ENCODE data around the gene ZNF277. TPM values are rescaled to one million over a fixed set of nuclear protein-coding genes. Genes with fewer than 3 reads are reported as not detected.

ZNF277 gene
- total RNA-seq, 8 experiments from 2014 or later, result 20.7 to 29.9 (median 28.0) TPM

DNA sequence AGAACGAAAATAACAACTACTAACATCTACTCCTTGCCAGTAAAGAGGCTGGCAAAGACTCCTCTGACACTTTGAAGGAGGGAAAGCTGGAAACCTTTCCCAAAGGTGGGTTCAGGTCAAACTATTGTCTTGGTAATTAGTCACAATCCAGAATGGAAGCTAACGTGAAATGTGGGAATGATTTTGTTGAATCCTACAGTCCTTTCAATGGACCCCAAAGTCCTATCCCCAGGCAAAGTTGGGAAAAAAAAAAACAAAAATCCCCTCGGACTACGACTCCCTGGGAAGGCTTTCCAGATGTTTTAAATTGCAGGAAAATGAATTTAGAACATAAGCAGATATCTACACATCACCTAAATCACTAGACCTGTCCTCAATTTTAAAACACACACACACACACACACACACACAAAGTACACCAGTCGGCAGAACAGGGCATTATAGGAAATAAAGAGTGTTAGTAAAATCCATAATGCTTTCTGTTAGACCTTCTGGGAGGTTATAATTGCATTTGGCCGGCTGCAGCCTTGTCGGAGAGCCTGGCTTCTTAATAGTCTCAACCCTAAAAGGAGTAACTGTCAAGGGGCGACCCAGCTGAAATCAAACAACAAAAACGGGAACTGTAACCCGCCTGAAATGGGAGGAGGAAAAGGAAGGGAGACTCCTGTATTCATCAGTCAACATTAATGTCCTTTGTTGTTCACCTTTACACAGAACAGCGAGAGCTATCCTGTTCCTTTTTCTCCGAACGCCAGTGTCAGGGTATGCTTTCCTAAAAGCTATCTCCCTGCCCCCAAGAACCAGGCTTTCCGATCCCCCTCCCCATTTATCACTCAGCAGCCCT, 1.8 kb upstream of the ZNF277 start:
- 0 to 2% (median 0%) methylated on average over 1 to 10 of the region's 14 CpGs; no CpG with 5 or more reads in 1 of the 10 experiments for WGBS, 10 experiments
- in situ Hi-C loops (cut with MboI; ENCODE audit: low pct_unique_long_range_greater_than_20kb in 2 of 9, low sequenced_read_pairs in 9 of 9, unreplicated experiment in 9 of 9), result loop anchor here in 3 of 9 experiments (25.0 kb wide), 2 partner anchors 183 to 208 kb away; no protein-coding TSS in a partner anchor
- ATAC-seq (replicated peaks in 6 of 8), result no peak
- Histone ChIP-seq H3K4me1 (replicated peaks in 1 of 2) (peaks cover 0 to 5% of the 10 kb centered on the region in 2 donors), H3K4me3 (peak overlapping the region; percentile 64 to 98 (median 82)), H3K27ac (peak overlapping the region in 1 of 2 donors; percentile 70)

DNA sequence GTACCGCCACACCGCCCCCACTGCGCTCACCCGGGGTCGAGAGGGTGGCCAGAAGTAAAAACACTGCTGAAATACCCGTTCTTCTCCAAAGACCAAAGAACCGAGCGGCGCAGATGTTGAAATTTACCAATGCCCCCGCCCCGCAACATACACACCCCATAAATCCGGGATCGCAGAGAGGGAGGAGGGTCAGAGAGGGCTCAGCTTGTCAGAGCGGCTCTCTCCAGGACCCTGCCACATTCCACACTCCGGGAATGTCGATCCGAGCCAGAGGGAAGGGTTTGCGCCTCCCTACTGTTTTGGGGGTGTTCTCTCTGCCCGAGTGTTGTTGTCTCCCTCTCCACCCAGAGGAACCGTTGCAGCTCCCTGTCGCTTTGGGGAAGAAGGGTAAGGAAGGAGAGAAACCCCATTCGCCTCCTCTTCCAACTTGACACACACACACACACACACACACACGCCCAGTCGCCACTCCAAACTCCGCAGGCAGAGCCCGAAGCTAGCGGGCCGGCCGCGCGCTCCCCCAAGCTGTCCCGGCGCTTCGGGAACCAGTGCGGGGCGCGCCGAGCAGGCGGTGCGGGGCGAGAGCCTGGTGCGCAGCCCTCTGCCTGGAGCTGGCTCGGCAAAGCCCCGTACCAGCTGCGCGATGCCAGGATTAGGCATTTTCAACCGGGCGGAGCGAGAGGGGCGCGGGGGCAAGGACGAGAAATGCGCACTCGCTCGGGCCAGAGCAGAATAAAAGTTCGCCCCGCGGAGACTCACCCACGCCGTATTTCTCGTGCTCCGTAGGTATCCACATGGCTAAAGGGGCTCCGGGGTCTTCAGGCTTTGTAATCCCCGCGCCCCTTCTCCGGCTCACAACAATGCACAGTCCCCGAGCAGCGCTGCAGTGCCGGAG, 905 bp upstream of the ZNF277 start:
- H3K27ac ChIP-seq, result peak overlapping the region; percentile 21 to 70
- WGBS, 10 experiments, result 0 to 1% (median 0%) methylated on average over 2 to 38 of the region's 69 CpGs; no CpG with 5 or more reads in 5 of the 10 experiments
- peak; percentile 7 to 39 (median 30) for ATAC-seq (replicated peaks in 6 of 8)
- in situ Hi-C loops (cut with MboI; ENCODE audit: low pct_unique_long_range_greater_than_20kb in 2 of 9, low sequenced_read_pairs in 9 of 9, unreplicated experiment in 9 of 9), result loop anchor here in 3 of 9 experiments (25.0 kb wide), 2 partner anchors 182 to 207 kb away; no protein-coding TSS in a partner anchor
- H3K4me3 ChIP-seq, result peak overlapping the region; percentile 64 to 98 (median 82)
- H3K4me1 ChIP-seq (replicated peaks in 1 of 2), result peaks cover 0 to 5% of the 10 kb centered on the region in 2 donors

DNA sequence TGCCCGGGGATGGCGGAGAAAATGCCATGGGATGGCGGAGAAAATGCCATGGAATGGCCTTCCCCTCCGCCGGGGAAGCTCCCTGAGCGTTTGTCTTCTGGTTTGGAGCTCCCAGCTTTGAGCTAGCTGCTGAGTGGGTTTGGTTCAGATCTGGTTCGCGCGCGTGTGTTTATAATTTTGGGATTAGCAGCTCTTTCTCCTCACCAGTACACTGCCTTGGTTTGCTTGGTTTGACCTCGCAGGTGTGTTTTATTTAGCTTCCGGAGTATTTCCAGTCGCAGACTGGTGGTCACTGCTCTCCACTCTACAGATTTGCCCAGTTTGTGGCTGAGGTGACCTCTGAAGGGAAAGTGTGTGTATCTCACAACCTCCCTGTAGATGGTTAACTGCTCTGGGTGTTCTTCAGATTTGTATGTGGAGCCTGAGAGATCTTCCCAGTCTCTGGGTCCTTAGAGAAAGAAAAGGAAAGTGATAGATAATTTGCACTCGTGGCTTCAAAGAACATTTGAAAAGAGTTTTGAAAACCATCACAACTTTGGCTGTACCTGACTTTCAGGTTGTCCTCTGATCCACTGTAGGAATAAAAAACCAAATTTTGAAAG, 597 bp downstream of the ZNF277 start:
- Histone ChIP-seq H3K27ac (peak overlapping the region; percentile 42 to 50), H3K4me1 (replicated peaks in 1 of 2) (peaks cover 0 to 5% of the 10 kb centered on the region in 2 donors), H3K4me3 (peak overlapping the region; percentile 64 to 98 (median 82))
- WGBS, 10 experiments, result 0 to 20% (median 3%) methylated on average over 1 to 13 of the region's 14 CpGs; no CpG with 5 or more reads in 3 of the 10 experiments
- in situ Hi-C loops (cut with MboI; ENCODE audit: low pct_unique_long_range_greater_than_20kb in 2 of 9, low sequenced_read_pairs in 9 of 9, unreplicated experiment in 9 of 9), result loop anchor here in 3 of 9 experiments (25.0 kb wide), 2 partner anchors 180 to 205 kb away; no protein-coding TSS in a partner anchor
- peak in 3 of 8 experiments; percentile 2 to 3 (median 2) for ATAC-seq (replicated peaks in 6 of 8)

DNA sequence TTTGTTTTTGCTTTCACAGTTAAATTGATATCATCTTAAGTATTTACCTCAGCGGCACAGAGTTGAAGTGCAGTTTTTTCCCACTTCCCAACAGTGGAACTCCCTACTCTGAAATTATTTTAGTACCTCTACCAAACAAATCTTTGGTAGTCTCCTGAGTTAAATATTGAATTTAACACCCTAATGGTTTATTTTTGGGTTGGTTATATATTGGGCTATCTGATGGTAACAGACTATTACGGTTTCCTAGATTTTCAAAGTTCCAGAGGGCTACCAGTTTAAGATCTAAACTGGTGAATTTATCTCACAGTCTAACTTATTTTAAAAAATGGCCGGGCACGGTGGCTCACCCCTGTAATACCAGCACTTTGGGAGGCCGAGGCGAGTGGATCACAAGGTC, 1.3 kb downstream of the ZNF277 start:
- WGBS, 10 experiments, result 60 to 100% (median 100%) methylated on average over 1 to 4 of the region's 6 CpGs; no CpG with 5 or more reads in 3 of the 10 experiments
- in situ Hi-C loops (cut with MboI; ENCODE audit: low pct_unique_long_range_greater_than_20kb in 2 of 9, low sequenced_read_pairs in 9 of 9, unreplicated experiment in 9 of 9), result loop anchor here in 3 of 9 experiments (25.0 kb wide), 2 partner anchors 180 to 205 kb away; no protein-coding TSS in a partner anchor
- H3K27ac ChIP-seq, result no peak overlapping the region
- ATAC-seq (replicated peaks in 6 of 8), result no peak
- H3K4me3 ChIP-seq, result peak overlapping the region in 1 of 5 donors; percentile 98
- peaks cover 0 to 5% of the 10 kb centered on the region in 2 donors for H3K4me1 ChIP-seq (replicated peaks in 1 of 2)

DNA sequence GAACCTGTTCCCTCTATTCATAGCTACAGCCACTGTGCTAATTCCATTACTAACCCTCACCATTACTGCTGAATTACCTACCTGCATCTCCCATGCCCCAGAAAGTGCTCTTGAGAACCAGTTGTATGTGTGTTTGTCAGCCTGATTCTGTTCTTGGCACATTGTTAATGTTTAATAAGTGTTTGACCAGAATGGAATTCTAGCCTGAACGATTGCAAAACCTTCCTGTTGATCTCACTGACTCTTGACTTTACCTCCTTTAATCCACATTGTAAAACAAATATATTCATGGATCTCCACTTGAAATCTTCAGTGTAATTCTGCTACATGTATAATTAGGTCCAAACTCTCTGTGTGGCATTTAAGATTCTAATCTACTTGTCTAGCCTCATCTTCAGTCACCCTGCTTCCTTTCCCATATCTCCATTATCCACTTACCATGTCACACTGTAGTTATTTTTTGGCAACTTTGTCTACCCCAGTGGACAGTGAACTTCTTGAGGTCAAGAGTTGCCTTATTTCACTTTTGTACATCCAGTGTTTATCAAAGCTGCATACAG, 4.9 kb downstream of the ZNF277 start:
- peaks cover 3 to 8% of the 10 kb centered on the region in 2 donors for H3K4me1 ChIP-seq (replicated peaks in 1 of 2)
- in situ Hi-C loops (cut with MboI; ENCODE audit: low pct_unique_long_range_greater_than_20kb in 2 of 9, low sequenced_read_pairs in 9 of 9, unreplicated experiment in 9 of 9), result loop anchor here in 3 of 9 experiments (25.0 kb wide), 2 partner anchors 176 to 201 kb away; no protein-coding TSS in a partner anchor
- H3K4me3 ChIP-seq, result no peak overlapping the region
- WGBS, 10 experiments, result 0 to 100% (median 61%) methylated on average over 1 of the region's 1 CpG; no CpG with 5 or more reads in 2 of the 10 experiments
- ATAC-seq (replicated peaks in 6 of 8), result no peak
- H3K27ac ChIP-seq, result no peak overlapping the region

DNA sequence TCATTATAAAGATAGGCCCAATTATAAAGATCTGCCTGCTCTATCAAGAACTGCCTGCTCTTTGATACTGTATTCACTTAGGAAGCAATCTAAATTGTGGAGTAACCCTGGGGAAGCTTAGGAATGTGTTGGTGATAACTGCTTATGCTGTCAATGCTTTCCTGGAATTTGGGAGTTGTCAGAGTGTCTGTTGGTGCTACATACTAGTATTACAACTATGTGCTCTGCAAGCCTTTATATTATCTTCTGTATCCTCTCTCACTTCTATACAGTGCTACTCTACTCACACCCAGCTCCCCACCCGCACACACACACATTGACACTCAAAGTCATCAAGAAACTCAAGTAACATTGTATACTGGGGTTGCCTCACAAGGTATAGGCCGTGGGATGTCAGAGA, 6.1 kb downstream of the ZNF277 start:
- Histone ChIP-seq H3K4me3 (no peak overlapping the region), H3K27ac (no peak overlapping the region), H3K4me1 (replicated peaks in 1 of 2) (peaks cover under 1 to 8% of the 10 kb centered on the region in 2 donors)
- in situ Hi-C loops (cut with MboI; ENCODE audit: low pct_unique_long_range_greater_than_20kb in 2 of 9, low sequenced_read_pairs in 9 of 9, unreplicated experiment in 9 of 9), result loop anchor here in 3 of 9 experiments (25.0 kb wide), 2 partner anchors 175 to 200 kb away; no protein-coding TSS in a partner anchor
- ATAC-seq (replicated peaks in 6 of 8), result peak in 4 of 8 experiments; percentile 23 to 50 (median 48)
- WGBS, 10 experiments, result 40 to 100% (median 100%) methylated on average over 1 to 2 of the region's 2 CpGs; no CpG with 5 or more reads in 5 of the 10 experiments

DNA sequence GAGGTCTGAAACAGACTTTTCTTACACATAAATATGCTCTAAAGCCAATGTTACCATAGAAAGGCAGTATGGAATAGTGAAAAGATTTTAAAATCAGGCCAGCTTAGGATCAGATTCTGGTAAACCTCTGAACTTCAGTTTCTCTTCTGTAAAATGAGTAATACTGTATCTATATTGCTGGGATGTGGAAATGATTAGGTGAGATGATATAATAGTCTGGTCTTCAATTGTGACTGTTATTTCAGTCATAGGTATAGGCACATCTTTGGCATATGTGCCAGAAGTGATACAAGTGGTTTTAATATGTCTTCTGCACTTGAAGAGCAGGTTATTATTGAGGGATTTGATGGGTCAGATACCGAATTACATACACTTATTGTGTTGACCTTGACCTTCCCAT, 7.2 kb downstream of the ZNF277 start:
- 63 to 100% (median 100%) methylated on average over 1 of the region's 1 CpG; no CpG with 5 or more reads in 2 of the 10 experiments for WGBS, 10 experiments
- H3K4me1 ChIP-seq (replicated peaks in 1 of 2), result peaks cover 0 to 8% of the 10 kb centered on the region in 2 donors
- no peak overlapping the region for H3K4me3 ChIP-seq
- H3K27ac ChIP-seq, result no peak overlapping the region
- in situ Hi-C loops (cut with MboI; ENCODE audit: low pct_unique_long_range_greater_than_20kb in 2 of 9, low sequenced_read_pairs in 9 of 9, unreplicated experiment in 9 of 9), result loop anchor here in 3 of 9 experiments (25.0 kb wide), 2 partner anchors 174 to 199 kb away; no protein-coding TSS in a partner anchor
- no peak for ATAC-seq (replicated peaks in 6 of 8)

DNA sequence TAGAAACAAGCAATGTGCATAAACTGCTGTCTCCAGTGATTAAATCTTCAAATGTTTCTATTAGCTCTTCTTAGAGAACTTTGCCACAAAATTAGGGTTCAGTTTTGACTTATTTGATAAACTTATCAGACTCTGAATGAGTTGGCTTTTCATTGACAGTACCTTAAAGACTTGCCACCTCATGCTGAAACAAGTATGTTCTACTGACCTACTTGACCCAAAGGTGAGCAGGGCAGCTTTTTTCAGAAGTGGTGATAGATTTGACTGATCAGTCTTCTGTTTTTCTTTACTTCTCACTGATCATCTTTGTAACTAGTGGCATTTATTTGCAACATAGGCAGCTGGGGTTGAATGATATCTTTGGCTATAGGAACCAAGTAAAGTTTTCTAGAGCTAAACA, 7.8 kb downstream of the ZNF277 start:
- Histone ChIP-seq H3K27ac (no peak overlapping the region), H3K4me1 (replicated peaks in 1 of 2) (peaks cover 0 to 8% of the 10 kb centered on the region in 2 donors), H3K4me3 (no peak overlapping the region)
- in situ Hi-C loops (cut with MboI; ENCODE audit: low pct_unique_long_range_greater_than_20kb in 2 of 9, low sequenced_read_pairs in 9 of 9, unreplicated experiment in 9 of 9), result loop anchor here in 3 of 9 experiments (25.0 kb wide), 2 partner anchors 173 to 198 kb away; no protein-coding TSS in a partner anchor
- no peak for ATAC-seq (replicated peaks in 6 of 8)

DNA sequence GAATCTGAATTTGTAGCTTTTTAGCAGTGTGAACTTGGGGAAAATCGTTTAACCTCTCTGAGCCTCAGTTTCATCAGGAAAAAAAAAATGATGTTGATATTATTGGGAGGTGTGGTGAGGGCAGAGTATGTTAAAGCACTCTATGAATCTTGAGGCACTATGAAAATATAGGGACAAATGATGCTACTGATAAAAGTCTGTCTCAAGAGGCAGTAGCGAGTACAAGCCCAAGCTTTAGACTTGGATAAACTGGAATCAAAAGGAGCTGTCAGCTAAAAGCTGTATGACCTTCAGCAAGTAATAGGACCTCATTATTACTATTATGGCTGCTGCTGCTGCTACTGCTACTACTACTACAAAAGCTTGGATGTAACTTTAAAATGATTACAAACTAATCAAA, 8.4 kb downstream of the ZNF277 start:
- Histone ChIP-seq H3K27ac (no peak overlapping the region), H3K4me1 (replicated peaks in 1 of 2) (peaks cover 0 to 8% of the 10 kb centered on the region in 2 donors), H3K4me3 (no peak overlapping the region)
- ATAC-seq (replicated peaks in 6 of 8), result peak in 2 of 8 experiments; percentile 27 to 52
- WGBS, 10 experiments, result 67 to 100% (median 82%) methylated on average over 1 to 2 of the region's 2 CpGs; no CpG with 5 or more reads in 1 of the 10 experiments
- in situ Hi-C loops (cut with MboI; ENCODE audit: low pct_unique_long_range_greater_than_20kb in 2 of 9, low sequenced_read_pairs in 9 of 9, unreplicated experiment in 9 of 9), result loop anchor here in 3 of 9 experiments (25.0 kb wide), 2 partner anchors 172 to 197 kb away; no protein-coding TSS in a partner anchor

DNA sequence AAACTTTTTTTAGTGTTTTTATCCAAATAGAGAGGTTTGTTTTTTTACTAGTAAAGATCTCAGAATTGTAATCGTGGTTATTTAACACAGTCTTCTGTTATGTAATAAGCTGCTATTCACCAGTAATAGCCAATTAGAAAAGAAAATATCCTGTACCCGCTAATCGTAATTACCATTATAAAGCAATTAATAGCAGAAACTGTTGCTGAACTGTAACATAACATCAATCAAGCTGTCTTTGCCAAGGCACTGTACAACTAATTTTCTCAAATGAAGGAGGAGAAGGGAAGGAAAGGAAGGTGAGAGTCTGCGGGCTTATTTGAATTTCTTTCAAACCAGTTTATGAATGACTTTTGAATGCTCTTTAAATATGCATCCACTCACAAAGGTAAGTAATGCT, 9.3 kb downstream of the ZNF277 start:
- no peak overlapping the region for H3K4me3 ChIP-seq
- 27 to 97% (median 63%) methylated on average over 2 to 4 of the region's 4 CpGs for WGBS, 10 experiments
- H3K4me1 ChIP-seq (replicated peaks in 1 of 2), result peaks cover 0 to 8% of the 10 kb centered on the region in 2 donors
- ATAC-seq (replicated peaks in 6 of 8), result no peak
- in situ Hi-C loops (cut with MboI; ENCODE audit: low pct_unique_long_range_greater_than_20kb in 2 of 9, low sequenced_read_pairs in 9 of 9, unreplicated experiment in 9 of 9), result loop anchor here in 3 of 9 experiments (25.0 kb wide), 2 partner anchors 172 to 197 kb away; no protein-coding TSS in a partner anchor
- no peak overlapping the region for H3K27ac ChIP-seq

DNA sequence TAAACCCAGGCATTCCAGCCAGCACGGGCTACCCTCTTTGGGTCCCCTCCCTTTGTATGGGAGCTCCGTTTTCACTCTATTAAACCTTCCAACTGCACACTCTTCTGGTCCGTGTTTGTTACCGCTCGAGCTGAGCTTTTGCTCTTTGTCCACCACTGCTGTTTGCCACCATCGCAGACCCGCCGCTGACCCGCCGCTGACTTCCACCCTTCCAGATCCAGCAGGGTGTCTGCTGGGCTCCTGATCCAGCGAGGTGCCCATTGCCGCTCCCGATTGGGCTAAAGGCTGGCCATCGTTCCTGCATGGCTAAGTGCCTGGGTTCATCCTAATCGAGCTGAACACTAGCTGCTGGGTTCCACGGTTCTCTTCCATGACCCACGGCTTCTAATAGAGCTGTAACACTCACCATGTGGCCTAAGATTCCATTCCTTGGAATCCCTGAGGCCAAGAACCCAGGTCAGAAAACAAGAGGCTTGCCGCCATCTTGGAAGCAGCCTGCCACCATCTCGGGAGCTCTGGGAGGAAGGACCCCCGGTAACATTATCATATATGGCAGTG, 14.5 kb downstream of the ZNF277 start:
- Histone ChIP-seq H3K4me1 (replicated peaks in 1 of 2) (no peaks in the 10 kb centered on the region), H3K4me3 (no peak overlapping the region), H3K27ac (no peak overlapping the region)
- WGBS, 10 experiments, result 74 to 100% (median 96%) methylated on average over 1 to 16 of the region's 20 CpGs; no CpG with 5 or more reads in 3 of the 10 experiments
- no peak for ATAC-seq (replicated peaks in 6 of 8)
- in situ Hi-C loops (cut with MboI; ENCODE audit: low pct_unique_long_range_greater_than_20kb in 2 of 9, low sequenced_read_pairs in 9 of 9, unreplicated experiment in 9 of 9), result loop anchor here in 3 of 9 experiments (25.0 kb wide), 2 partner anchors 166 to 191 kb away; no protein-coding TSS in a partner anchor

All from motor neuron (in vitro differentiated cells).